ENCODE measurements around the gene ETS1.
"Not testable (repeated sequence)": the region's sequence is repeated elsewhere in the genome, so short reads cannot be mapped to it uniquely, and the experiment has no call there.

ETS1 gene

DNA sequence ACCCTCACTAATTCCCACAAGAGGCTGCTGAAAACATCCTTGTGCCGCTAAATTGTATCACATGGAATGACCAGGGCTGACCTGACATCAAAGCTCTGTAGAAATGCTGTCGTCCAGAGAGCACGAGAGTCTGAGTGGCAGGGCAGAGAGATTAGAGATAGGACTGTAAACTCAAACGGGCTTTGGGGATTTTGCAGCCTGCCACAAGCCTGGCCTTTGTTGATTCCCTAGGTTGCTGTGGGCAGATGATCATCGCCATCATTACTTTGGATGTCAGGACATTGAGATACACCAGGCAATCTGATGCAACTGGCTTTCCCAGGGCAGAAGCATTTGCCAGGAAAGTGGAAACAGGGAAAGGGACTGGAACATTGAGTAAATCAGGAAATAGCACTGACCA lies 131.6 kb downstream of the ETS1 start:
- DNase-seq, result no peak

DNA sequence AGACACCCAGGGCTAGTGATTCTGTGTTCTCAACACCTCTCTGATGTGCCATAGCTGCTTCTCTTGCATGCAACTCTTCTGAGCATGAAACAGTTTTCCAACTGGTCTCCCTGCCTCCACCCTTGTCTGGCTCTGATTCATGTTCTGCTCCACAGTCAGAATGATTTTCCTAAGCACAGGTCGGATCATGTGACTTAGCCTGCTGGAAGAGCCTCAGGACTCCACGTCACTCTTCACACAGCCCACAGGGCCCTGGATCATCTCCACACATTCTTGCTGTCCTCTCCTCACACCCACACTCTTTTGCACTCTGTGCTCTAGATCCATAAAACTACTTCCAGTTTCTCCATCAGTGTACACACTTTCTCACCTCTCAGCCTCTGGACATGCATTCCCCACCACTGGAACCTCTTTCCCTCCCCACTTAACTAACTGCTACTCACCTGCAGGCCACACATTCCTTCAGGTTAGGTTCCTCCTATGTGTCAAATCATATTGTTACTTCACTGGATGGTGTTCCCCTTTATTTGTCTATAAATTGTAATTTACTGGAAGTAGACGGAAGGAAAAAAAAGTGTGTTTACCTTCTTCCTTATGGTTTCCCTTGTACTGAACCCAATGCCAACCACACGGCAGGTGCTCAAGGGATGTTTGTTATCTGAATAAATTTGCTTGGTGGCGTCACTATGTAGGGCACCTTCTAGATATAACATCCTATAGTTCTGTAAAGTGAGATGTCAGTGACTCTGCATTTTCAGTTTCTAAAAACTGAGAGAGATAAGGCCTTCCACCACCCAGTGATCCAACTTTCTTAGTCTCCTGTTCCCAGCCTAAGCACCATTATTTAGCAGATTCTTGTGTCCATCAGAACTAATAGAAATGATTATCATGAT lies 133.7 kb downstream of the ETS1 start:
- no peak for DNase-seq

DNA sequence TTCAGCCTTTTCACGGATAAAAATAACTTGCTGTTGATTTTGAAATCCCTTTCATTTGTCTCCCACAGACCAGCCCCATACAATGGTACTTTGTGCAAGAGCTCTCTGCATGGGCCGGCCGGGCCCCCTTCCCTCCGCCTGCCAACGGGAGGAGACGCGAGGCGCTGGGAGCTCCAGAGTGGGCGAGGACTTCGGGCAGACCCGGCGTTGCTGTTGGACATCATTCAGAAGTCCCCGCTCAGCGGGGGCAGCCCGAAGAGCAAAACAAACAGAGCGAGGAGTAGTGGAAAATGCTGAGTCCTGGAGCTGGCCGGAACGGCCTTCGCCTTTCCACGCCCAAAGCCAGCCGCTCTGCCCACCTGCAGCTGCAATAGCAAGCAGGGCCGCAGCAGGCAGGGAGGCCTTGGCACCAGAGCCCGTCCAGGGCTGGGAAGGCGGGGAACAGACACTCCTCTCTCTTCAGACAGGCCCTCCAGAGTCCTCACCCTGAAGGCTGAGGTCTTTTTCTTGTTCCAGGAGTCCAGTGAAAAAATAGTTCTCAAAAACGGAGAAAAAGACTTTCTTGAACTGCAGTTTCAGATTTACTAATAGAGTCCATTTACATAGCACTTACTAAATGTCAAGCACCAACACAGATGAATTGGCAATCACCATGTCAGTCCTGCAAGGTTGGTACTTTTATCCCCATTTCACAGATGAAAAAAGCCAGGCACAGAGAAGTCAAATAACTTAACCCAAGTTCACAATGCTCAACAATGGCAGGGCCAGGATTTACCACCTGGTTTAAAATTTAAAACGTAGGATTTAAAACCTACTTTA lies 135.5 kb downstream of the ETS1 start:
- no peak for DNase-seq

DNA sequence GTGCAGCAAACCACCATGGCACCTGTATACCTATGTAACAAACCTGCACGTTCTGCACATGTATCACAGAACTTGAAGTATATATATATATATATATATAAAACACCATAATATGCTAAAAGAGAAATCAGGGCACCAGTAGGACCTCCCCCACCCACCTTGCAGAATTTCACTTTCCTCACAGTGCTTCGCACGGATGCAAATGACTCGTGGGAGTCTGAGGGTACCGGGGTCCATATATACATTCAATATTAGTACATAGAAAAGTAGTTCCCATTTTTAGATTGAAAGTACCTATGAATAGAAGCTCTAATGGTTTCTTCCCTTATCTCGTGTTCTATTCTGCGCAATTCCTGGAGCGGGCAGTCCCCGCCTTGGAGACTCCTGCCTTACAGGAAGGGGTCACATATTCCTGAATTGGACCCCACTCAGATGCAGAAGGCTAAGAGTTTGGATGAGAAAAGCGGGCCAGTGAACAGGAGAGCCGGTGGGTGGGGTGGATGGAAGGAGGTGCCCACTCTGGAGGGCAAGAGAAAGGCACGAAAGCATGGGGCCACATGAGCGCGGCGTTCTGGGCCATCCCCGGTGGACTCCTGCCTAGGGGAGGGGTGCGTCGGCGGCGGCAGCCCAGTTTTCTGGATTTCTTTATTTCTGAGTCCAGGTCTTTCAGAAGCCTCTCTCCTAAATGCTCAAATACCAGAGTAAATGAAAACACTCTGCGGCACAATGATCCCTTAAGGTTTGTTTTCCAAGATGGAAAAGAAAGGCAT lies 136.3 kb downstream of the ETS1 start:
- no peak for DNase-seq

DNA sequence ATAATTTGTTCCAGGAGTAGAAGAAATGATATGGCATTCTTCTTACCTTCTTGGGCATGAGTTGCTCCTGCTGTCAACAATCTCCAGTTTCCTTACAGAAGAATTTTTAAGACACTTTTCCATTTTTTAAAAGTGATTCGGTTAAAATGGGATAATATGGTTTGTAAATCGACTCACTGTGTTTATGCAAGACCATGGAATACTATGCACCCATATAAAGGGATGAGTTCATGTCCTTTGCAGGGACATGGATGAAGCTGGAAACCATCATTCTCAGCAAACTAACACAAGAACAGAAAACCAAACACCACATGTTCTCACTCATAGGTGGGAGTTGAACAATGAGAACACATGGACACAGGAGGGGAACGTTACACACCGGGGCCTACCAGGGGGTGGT lies 136.9 kb downstream of the ETS1 start:
- DNase-seq, result not testable (repeated sequence)

DNA sequence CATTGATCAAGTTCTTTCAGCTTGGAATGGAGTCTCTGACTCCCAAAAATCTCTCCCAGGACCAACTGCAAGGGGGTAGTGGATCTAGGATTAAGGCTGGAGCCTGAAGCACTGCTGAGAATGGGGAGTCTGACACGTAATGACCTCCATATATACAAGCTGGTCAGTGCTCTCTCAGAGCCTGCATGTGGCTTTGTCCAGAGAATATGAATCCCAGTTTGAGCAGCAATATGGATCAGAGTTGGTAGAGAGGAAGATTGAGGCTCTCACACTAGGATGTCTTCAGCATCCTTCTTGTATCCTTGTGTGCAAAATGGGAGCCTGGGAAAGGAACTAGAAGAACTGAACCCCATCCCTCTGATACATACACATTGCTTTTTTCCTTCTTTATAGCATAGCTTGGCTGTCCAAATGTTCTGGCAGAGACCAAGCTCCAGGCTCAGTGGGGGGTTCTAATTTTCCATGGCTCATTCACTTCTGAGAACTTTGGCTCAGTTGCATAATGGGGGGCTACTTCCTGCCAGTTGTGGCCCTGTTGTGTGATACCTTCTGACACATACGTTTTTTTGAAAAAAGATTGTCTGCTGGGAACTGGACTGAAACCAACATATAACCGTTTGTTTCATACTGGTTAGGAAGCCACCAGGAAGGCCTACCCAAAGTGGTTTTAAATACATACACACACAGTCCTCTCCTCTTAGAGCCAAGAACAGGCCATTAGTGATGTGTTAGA lies 138.2 kb downstream of the ETS1 start:
- DNase-seq, result no peak

DNA sequence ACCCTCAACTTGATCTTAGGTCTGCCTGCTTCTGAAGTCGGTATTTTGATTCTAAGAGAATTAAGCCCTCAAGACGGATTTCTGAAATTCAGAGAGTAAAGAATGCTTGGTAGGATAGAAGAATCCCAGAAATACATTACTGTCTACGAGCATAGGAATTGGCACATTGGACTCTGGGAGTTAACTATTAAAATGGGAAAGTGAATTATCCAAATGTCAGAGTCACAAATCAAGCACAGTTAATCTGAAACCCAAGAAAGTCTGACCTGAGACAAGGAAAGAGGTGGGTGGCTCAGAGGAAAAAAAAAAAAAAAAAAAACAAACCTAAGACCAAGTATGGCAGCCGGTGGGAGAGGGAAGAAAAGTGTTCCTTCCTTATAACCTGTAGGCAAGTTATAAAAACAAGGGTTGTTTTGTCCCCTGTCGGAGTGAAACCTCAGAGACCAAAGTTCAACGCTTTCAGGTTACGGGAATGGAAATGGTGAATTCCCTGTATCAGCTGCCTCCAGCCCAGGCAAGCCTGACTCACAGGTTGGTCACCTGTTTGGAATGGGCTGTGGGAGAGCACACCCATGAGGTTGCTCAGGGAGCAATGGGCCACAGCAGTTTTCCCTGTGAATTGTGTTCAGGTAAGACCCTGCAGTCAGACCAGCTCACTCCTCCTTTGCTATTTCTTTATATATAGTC lies 139.0 kb downstream of the ETS1 start:
- DNase-seq, result no peak

DNA sequence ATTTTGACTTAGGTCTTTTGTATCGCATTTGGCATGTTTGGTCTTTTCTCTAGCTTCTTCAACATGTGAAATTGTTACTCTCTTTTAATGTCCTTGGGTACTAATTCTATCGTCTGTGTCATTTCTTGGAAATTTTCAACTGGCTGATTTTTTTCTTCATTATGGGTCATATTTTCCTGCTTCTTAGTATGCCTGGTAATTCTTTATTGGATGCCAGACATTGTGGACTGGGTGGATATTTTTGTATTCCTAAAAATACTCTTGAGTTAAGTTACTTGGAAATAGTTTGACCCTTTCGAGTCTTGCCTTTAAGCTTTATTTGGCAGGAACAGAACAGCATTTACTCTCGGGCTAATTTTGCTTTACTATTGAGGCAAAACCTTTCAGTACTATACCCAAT lies 140.1 kb downstream of the ETS1 start:
- no peak for DNase-seq

DNA sequence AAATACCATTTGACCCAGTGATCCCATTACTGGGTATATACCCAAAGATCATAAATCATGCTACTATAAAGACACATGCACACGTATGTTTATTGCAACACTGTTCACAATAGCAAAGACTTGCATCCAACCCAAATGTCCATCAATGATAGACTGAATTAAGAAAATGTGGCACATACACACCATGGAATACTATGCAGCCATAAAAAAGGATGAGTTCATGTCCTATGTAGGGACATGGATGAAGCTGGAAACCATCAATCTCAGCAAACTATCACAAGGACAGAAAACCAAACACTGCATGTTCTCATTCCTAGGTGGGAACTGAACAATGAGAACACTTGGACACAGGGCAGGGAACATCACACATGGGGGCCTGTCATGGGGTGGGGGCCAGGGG lies 141.4 kb downstream of the ETS1 start:
- not testable (repeated sequence) for DNase-seq

DNA sequence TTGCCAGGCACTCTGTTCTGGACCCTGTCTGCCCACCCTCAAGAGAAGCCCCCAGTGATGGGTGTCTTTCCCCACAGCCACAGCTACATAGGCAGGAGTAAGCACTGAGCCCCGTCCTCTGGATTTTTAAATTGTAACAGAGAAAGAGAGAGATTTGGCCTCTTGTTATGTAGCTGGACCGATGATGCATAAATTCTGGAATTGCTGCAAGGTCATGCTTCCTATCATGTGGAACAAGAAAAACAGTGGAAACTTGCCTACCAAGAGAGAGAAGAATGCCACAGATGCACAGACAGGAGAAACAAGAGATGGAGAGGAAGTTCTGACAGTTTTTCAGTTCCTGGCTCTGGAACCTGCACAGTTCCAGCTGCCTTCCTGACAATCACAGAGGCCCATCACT lies 150.2 kb downstream of the ETS1 start:
- DNase-seq, result no peak

DNA sequence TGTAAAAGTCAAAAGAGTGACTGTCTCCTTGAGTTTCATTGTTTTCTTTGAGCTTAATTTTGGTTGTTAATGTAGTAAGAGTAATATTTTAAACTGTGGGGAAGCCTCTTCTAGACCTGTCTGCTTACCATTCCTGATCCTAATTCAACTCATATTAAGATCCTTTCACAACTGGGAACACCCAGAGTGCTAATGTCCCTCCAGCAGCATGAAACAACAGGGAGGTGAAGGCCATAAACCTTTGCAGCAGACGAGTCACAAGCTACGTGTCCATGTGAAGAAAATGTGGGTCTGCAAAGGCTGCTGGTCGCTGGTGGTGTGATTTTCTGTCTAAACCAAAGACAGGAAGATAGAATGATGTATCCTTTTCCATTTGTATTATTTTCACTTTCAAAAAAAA lies 152.5 kb downstream of the ETS1 start:
- no peak for DNase-seq

DNA sequence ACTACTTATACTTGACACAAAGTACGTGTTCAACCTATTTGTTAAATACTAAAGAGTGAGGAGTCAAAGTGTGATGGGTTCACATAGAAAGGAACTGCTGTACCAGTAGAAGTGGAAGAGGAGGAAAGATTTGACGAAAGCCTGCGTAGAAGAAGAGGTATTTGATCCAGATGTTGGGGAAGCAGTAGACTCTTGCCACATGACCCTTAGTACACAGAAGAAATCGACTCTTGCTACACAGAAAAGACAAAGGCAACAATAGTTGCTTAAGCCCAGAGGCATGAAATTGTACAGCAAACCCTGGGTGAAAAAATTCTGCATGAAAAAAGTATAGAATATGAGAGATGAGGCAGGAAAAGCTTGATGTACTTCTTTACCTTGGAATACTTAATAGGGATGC lies 152.9 kb downstream of the ETS1 start:
- DNase-seq, result no peak

DNA sequence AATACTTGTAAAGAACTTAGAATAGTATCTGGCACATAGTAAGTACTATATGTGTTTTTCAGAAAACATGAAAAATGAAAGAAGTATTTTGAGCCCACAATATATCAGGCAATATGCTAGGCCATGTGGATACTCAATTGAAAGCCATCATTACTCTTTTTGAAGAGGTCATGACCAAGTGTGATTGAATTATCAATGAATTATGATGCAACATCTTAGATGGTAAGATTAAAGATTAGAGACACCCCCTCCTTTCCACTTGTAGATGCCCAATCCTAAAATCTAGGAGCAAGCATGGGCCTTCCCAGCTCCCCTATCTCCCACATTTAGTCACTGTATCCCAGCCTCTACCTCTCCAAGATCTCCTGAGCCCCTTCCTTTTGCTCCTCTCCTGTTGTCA lies 154.4 kb downstream of the ETS1 start:
- no peak for DNase-seq

DNA sequence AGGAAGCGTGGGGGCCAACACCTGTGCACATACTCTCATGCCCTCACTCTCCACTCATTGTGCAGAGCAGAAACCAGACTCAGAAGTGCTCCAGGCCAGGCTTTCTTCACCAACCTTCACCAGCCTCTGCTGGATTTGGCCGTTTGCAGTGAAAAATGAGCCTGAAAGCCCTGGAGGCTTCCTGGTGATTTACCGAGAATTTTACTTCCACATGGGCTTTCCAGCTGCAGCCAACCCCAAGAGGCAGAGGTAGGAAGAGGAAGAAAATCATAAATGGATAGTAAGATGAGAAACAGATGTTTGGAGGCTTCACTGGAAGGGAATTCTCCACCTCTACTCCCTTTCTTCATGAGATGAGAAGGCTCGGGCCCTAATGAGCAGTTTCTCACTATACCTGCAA lies 155.4 kb downstream of the ETS1 start:
- DNase-seq, result no peak

DNA sequence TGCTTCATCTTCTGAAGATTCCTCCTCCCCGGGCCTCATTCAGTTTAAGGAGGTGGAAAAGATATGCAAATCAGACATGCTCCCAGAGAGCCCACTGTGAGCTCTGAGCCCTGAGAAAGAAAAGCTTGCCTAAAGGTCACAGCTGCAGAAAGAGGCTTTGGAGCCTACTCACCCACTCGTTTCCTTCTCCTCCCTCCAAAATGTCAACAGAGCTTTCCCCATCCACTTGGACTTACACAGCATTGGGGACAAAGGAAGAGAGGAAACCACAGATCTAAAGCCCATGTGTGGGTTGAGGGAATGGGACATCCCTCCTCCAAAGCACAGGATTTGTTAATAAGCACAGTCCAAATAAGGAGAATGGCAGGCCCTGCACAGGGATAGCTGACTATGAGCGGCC lies 158.4 kb downstream of the ETS1 start:
- no peak for DNase-seq

DNA sequence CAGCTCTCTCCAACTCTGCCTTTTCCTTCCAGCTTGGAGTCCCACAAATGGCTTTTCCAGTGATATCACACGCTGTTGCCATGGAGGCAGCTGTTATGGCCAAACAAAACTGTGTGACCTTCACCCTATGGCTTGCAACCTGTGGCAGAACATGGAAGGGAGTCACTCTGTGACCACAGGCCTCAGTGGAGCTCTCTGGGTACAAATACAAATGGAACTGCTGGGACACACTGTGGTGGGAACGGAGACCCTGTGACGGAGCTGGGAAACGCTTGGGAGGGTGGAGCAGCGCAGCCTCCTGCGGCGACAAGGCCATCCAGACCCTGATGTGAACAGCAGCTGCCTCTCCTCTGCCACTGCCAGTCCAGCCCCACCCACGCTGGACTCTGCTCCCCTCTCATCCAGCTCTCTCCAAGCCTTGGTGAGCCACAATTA lies 162.5 kb downstream of the ETS1 start:
- no peak for DNase-seq

DNA sequence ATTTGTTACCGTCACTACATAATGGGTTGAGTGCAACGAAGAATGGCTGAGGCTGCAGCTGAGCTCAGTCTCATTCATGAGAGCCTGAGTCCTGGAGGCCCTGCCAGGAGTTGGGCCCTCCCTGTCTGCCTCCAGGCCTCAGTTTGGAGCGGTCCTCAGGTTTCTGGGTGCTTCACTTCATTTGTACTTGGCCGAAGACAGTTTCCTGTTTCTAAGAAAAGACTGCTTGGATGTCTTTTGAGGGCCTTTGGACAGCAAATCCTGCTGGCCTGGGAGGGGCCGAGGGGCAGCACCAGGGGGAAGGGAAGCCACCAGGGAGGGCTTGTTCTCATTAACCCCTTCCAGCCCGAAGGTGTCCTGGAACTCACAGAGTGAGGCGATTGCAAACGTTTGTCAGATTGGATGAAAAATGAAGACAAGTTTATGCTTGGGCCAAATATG lies 163.1 kb downstream of the ETS1 start:
- no peak for DNase-seq

DNA sequence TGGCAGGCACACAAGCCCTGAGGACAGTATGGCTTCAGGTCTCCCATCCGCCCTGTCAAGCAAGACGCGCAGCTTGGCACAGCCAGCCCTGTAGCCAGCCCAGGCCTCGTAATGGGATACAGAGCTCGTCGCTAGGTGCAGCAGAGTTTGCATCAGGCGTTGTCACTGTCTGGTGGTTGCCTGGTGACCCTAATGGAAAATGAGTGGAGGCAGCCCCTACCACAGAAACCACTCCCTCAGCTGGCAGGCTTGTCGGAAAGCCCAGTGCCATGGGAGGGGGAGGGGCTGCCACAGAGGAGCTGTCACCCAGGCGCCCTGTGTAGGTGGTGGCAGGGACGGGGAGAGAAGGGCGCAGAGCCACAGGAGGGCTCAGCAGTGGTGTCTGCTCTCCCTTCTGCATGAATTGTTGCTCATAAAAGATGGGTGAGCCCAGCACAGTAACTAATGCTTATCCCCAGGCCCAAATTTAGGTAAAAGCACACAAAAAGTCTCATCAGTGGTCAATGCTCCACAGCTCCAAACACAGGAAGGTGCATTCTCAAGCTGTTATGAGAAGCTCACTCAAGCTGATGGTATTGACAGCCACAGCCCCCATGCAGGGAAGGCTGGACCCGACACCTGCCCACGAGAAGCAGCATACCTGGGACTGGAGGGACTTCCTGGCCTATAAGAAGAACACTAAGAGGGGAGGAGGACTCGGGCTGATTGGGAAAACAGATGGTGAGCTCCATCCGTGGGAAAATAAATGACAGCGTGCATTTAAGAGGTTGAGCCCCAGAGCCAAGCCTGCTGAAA lies 164.6 kb downstream of the ETS1 start:
- DNase-seq, result no peak

DNA sequence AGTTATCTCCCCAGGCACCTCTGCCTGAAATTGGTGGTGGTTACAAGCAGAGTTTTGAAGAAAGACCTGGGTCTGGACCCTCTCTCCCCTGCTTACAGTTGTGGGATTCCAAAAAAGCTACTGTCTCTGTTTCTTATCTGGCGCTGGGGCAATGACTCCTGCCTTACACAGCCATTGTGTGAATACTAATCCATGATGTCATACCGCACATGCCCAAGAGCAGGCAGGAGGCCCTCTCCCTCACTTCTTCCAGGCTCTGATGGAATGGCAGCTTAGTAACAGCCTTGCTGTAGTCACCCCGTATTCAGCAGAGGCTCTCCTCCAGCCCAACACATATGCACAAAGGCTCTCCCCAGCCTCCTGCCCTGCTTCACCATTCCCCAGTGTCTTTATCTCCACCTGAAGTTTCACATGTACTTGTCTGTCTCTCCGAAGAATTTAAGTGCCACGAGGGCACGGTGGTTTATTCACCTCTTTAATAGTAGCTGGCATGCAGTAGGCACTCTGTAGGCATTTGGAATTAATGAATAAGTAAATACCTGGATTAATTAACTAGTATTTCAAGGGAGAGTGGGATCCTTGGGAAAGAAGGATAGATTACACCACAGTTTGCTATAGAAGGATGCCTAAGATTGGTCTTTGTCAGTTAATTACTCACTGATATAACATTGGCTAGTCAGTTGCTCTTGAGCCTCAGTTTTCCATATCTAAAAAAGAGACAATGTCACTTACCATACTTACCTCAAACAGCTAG lies 165.6 kb downstream of the ETS1 start:
- DNase-seq, result no peak

DNA sequence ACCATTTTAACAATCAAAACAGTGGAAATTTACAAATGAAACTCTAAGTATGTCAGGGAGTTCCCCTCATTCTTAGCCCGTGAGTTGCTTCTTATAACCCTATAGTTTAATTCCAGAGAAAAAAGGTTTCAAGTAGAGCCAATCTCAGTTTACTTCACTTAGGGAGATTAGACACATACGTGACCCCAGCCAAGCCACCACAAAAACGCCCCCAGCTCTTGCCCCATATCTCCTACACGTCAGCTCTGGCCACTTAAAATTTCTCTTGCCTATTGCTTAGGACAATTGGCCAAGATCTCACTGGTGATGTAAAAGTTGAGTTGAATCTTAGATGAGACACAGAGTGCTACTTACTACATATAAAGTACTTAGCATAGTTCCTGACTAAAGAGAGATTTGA lies 166.4 kb downstream of the ETS1 start:
- no peak for DNase-seq

Data from NCI-H2171 (cell line).